Measurements from ENCODE around the gene PRKRA.
A peak's percentile ranks its signal among the peaks of the same experiment; 100 is the strongest.

The PRKRA gene

DNA sequence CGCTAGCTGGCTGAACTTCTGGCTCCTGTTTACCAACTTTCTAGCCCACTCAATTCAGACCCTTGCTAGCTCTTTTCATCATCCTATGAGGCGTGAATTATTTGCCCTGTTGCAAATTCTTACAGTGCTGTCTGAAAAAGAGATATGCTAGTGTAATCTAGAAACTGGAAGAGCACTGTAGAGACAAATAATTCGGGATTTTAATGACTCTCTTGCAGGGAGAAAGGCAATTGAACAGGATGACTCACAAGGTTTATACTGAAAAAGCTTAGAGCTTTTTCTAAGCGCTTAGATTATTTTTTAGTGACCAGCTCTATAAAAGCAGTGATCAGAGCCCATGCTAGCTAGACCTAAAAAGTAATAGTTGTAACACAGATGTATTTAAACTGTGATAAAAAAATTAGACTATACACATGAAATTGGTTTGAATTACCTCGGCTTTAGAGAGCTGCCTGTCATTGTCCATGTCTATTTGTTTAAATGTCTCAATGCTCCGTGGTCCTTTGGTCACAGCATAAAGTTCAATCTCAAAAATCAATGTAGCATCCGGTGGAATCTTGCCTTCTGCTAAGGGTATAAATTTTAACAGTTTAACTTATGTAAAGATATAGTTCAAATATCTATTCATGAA lies 18.4 kb upstream of the PRKRA start:
- no peak overlapping the region for H3K4me3 ChIP-seq (replicated peaks in 1 of 2; ENCODE audit: low read depth in 2 of 2, low read length in 2 of 2)

DNA sequence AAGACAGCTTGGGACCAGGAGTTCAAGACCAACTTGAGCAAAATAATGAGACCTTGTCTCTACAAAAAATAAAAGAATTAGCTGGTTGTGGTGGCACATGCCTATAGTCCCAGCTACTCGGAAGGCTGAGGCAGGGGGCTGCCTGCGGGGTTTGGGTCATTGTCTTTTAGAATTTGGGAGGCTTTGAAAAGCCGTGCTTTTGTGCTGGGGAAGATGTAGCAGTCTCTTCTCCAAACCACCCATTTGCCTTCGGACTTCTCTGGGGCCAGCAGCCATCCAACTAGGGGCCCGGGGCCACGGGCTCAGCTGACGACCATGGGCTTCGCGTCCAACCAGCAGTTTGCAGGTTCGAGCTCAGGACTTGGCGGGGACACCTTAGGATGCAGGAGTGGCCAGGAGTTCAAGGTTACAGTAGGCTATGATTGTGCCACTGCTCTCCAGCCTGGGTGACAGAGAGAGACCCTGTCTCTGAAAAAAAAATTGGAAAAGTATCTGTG lies 6.5 kb upstream of the PRKRA start:
- DNase-seq (ENCODE audit: low read depth in 2 of 2): no peak
- H3K4me3 ChIP-seq (replicated peaks in 1 of 2; ENCODE audit: low read depth in 2 of 2, low read length in 2 of 2): no peak overlapping the region
- TF ChIP-seq, protein P1, sequence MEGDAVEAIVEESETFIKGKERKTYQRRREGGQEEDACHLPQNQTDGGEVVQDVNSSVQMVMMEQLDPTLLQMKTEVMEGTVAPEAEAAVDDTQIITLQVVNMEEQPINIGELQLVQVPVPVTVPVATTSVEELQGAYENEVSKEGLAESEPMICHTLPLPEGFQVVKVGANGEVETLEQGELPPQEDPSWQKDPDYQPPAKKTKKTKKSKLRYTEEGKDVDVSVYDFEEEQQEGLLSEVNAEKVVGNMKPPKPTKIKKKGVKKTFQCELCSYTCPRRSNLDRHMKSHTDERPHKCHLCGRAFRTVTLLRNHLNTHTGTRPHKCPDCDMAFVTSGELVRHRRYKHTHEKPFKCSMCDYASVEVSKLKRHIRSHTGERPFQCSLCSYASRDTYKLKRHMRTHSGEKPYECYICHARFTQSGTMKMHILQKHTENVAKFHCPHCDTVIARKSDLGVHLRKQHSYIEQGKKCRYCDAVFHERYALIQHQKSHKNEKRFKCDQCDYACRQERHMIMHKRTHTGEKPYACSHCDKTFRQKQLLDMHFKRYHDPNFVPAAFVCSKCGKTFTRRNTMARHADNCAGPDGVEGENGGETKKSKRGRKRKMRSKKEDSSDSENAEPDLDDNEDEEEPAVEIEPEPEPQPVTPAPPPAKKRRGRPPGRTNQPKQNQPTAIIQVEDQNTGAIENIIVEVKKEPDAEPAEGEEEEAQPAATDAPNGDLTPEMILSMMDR (IDR thresholded peaks at IDR 0.05; ENCODE audit: low read depth, low read length): no peak

More for the DNA sequence above, 18.4 kb upstream of the PRKRA start:
- no peak for DNase-seq (ENCODE audit: low read depth in 2 of 2)
- TF ChIP-seq, protein P1 (IDR thresholded peaks at IDR 0.05; ENCODE audit: low read depth, low read length): no peak

DNA sequence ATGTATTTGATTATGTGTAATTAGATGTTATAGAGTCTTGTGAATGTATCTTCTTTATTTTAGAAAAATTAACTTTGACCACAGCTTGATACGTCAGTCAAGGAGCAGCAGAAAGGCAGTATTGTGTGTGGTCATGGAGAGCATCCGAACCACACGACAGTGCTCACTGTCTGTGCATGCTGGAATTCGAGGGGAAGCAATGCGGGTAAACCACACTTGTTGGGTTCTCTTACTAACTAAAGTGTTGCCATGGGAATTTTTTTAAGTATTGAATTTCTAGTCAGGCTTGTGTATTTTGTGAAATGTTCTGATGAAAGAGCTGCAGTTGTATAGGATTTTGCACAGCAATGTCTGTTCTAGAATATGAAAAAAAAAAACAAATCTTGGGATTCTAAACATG lies 5.0 kb upstream of the PRKRA start:
- no peak for DNase-seq (ENCODE audit: low read depth in 2 of 2)
- no peak overlapping the region for H3K4me3 ChIP-seq (replicated peaks in 1 of 2; ENCODE audit: low read depth in 2 of 2, low read length in 2 of 2)
- TF ChIP-seq, protein P1 (IDR thresholded peaks at IDR 0.05; ENCODE audit: low read depth, low read length): no peak

DNA sequence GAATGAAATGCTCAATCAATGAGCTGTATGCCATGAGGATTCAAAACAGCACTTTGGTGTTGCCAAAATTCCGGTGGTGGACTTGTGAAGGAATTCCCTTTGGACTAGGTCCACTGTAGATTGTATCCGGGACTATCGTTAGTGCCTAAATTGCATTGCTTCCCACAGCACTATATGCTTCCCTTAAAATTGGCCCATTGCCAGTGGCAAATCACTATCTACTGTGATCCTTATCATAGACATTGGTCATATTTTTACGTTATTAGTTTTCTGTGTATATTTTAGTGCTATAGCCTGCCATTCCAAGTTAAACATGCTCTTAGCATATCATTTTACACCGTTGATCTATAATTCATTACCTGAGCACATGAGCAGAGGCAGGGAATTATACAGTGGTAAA lies 1.9 kb upstream of the PRKRA start:
- DNase-seq (ENCODE audit: low read depth in 2 of 2): no peak
- TF ChIP-seq, protein P1 (IDR thresholded peaks at IDR 0.05; ENCODE audit: low read depth, low read length): no peak
- no peak overlapping the region for H3K4me3 ChIP-seq (replicated peaks in 1 of 2; ENCODE audit: low read depth in 2 of 2, low read length in 2 of 2)

DNA sequence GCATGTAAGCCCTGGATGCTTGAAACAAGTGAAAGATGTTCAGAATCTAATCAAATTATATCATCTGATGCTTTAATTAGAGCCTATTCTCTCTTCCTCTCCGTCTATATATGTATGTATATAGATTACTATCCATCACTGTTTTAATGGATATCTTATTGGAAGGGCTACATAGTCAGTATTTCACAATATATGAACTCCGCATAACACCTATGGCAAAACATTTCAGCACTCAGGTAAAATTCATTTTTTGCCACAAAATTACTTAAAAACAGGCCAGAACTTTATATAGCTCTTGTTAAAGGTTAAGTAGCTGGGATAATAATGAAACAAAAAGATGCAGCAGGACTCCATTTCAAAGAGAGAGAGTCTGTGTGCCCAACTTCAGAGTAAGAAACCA lies 1.4 kb upstream of the PRKRA start:
- DNase-seq (ENCODE audit: low read depth in 2 of 2): no peak
- TF ChIP-seq, protein P1 (IDR thresholded peaks at IDR 0.05; ENCODE audit: low read depth, low read length): no peak
- H3K4me3 ChIP-seq (replicated peaks in 1 of 2; ENCODE audit: low read depth in 2 of 2, low read length in 2 of 2): no peak overlapping the region

DNA sequence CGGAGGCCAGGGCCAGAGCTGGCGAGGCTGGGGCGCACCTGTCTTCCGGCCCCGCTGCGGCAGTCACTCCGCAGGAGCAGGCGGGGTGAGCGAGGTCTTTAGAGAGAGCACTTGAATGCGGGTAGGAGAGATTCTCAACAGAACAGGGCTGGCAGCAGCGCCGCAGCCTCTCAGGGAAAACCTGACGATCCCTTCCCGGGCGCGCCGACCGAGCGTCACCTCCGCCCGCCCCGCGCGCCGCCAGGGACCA lies 526 bp downstream of the PRKRA start:
- no peak for DNase-seq (ENCODE audit: low read depth in 2 of 2)
- TF ChIP-seq, protein P1 (IDR thresholded peaks at IDR 0.05; ENCODE audit: low read depth, low read length): no peak
- H3K4me3 ChIP-seq (replicated peaks in 1 of 2; ENCODE audit: low read depth in 2 of 2, low read length in 2 of 2): peak overlapping the region; percentile 82 to 91

Data from cardiac fibroblast (primary cell).